Activated T-helper 2 cell treated with anti-CD3 and anti-CD28 coated beads, Interferon-gamma antibody, Interleukin-2, Interleukin-4, amounts not matched to agents 10 μg/mL and 5 μg/mL and 100 μg/mL, durations not matched to agents 14 hours and 24 hours and 36 hours (primary cell): Measurements from ENCODE around the gene INSC. TPM values are rescaled to one million over a fixed set of nuclear protein-coding genes. Genes with fewer than 3 reads are reported as not detected.

Source experiments
- DNase-seq: peaks from one replicate; pipeline ENCODE4 v3.0.0; 2021; ENCODE audit warnings: low spot score
- H3K27ac Mint-ChIP-seq: one replicate; pipeline ENCODE4 v1.8.0; 2021; ENCODE audit warnings: mixed read lengths
- H3K27me3 Mint-ChIP-seq: one replicate; pipeline ENCODE4 v1.8.0; 2021; ENCODE audit warnings: low read depth, mixed read lengths
- H3K36me3 Mint-ChIP-seq: one replicate; pipeline ENCODE4 v1.8.0; 2021; ENCODE audit warnings: low read depth, mixed read lengths
- H3K4me1 Mint-ChIP-seq: one replicate; pipeline ENCODE4 v1.8.0; 2021; ENCODE audit warnings: low read depth, mixed read lengths
- H3K4me3 Mint-ChIP-seq: one replicate; pipeline ENCODE4 v1.8.0; 2021; ENCODE audit warnings: low read depth, mild to moderate bottlenecking, moderate library complexity, mixed read lengths
- H3K9me3 Mint-ChIP-seq: one replicate; pipeline ENCODE4 v1.8.0; 2021; ENCODE audit warnings: mixed read lengths
- intact Hi-C: fragments of 100-400 bp; cut with micrococcal nuclease; formaldehyde crosslinking; loops from one replicate; pipeline ENCODE4 v1.15.1; 2023
- total RNA-seq: library from RNA; stranded (reverse); gene quantifications from 2 replicates; pipeline ENCODE4 v1.2.3, GENCODE V29; 2022

The INSC gene
- total RNA-seq, 1 donor from 2014 or later: 0.34 TPM

- Mint-ChIP-seq H3K36me3 (no peaks in the 10 kb centered on the region), H3K4me3 (no peak overlapping the region), H3K9me3 (no peaks in the 10 kb centered on the region), H3K4me1 (no peaks in the 10 kb centered on the region), H3K27me3 (peaks cover 5% of the 10 kb centered on the region), H3K27ac (no peak overlapping the region)
- DNase-seq: no peak
- intact Hi-C loops: no loop called here
Observed at GRCh38 chr11:15275141-15275540, 160.4 kb downstream of the INSC start.

- Mint-ChIP-seq H3K27me3 (peaks cover 5% of the 10 kb centered on the region), H3K36me3 (no peaks in the 10 kb centered on the region), H3K9me3 (no peaks in the 10 kb centered on the region), H3K27ac (no peak overlapping the region), H3K4me3 (no peak overlapping the region), H3K4me1 (no peaks in the 10 kb centered on the region)
- intact Hi-C loops: no loop called here
- no peak for DNase-seq
Observed at GRCh38 chr11:15276621-15277020, 161.9 kb downstream of the INSC start.

GRCh38 chr11:15278128-15278527, 163.4 kb downstream of the INSC start:
- H3K27me3 Mint-ChIP-seq: peaks cover 5% of the 10 kb centered on the region
- H3K9me3 Mint-ChIP-seq: no peaks in the 10 kb centered on the region
- DNase-seq: no peak
- intact Hi-C loops: no loop called here
- H3K36me3 Mint-ChIP-seq: no peaks in the 10 kb centered on the region
- no peak overlapping the region for H3K4me3 Mint-ChIP-seq
- no peaks in the 10 kb centered on the region for H3K4me1 Mint-ChIP-seq
- H3K27ac Mint-ChIP-seq: no peak overlapping the region

- intact Hi-C loops: no loop called here
- no peaks in the 10 kb centered on the region for H3K9me3 Mint-ChIP-seq
- DNase-seq: no peak
- peaks cover 6% of the 10 kb centered on the region for H3K27me3 Mint-ChIP-seq
- no peaks in the 10 kb centered on the region for H3K36me3 Mint-ChIP-seq
- no peaks in the 10 kb centered on the region for H3K4me1 Mint-ChIP-seq
- no peak overlapping the region for H3K4me3 Mint-ChIP-seq
- H3K27ac Mint-ChIP-seq: no peak overlapping the region
Observed at GRCh38 chr11:15280393-15280792, 165.7 kb downstream of the INSC start.

- Mint-ChIP-seq H3K36me3 (no peaks in the 10 kb centered on the region), H3K4me3 (no peak overlapping the region), H3K27me3 (peaks cover 2% of the 10 kb centered on the region), H3K27ac (no peak overlapping the region), H3K9me3 (no peaks in the 10 kb centered on the region), H3K4me1 (no peaks in the 10 kb centered on the region)
- DNase-seq: no peak
- intact Hi-C loops: no loop called here
Observed at GRCh38 chr11:15282754-15283153, 168.0 kb downstream of the INSC start.

- Mint-ChIP-seq H3K36me3 (no peaks in the 10 kb centered on the region), H3K27ac (no peak overlapping the region), H3K4me3 (no peak overlapping the region), H3K4me1 (no peaks in the 10 kb centered on the region), H3K27me3 (peaks cover 2% of the 10 kb centered on the region), H3K9me3 (no peaks in the 10 kb centered on the region)
- no peak for DNase-seq
- intact Hi-C loops: no loop called here
Observed at GRCh38 chr11:15286465-15286864, 171.7 kb downstream of the INSC start.

GRCh38 chr11:15288863-15289262, 174.1 kb downstream of the INSC start:
- no peak overlapping the region for H3K27ac Mint-ChIP-seq
- no peaks in the 10 kb centered on the region for H3K9me3 Mint-ChIP-seq
- no peaks in the 10 kb centered on the region for H3K36me3 Mint-ChIP-seq
- intact Hi-C loops: no loop called here
- H3K4me1 Mint-ChIP-seq: no peaks in the 10 kb centered on the region
- H3K27me3 Mint-ChIP-seq: peaks cover 2% of the 10 kb centered on the region
- no peak for DNase-seq
- H3K4me3 Mint-ChIP-seq: no peak overlapping the region

GRCh38 chr11:15289723-15290122, 175.0 kb downstream of the INSC start:
- intact Hi-C loops: no loop called here
- Mint-ChIP-seq H3K27ac (no peak overlapping the region), H3K36me3 (no peaks in the 10 kb centered on the region)

GRCh38 chr11:15291885-15292284, 177.2 kb downstream of the INSC start:
- no peaks in the 10 kb centered on the region for H3K36me3 Mint-ChIP-seq
- H3K4me1 Mint-ChIP-seq: no peaks in the 10 kb centered on the region
- H3K9me3 Mint-ChIP-seq: no peaks in the 10 kb centered on the region
- intact Hi-C loops: no loop called here
- H3K27me3 Mint-ChIP-seq: no peaks in the 10 kb centered on the region
- H3K4me3 Mint-ChIP-seq: no peak overlapping the region
- no peak for DNase-seq
- H3K27ac Mint-ChIP-seq: no peak overlapping the region

More at GRCh38 chr11:15289723-15290122, 175.0 kb downstream of the INSC start:
- no peaks in the 10 kb centered on the region for H3K9me3 Mint-ChIP-seq
- no peaks in the 10 kb centered on the region for H3K27me3 Mint-ChIP-seq
- DNase-seq: no peak
- no peaks in the 10 kb centered on the region for H3K4me1 Mint-ChIP-seq
- no peak overlapping the region for H3K4me3 Mint-ChIP-seq

- H3K4me1 Mint-ChIP-seq: no peaks in the 10 kb centered on the region
- intact Hi-C loops: no loop called here
- no peaks in the 10 kb centered on the region for H3K27me3 Mint-ChIP-seq
- no peaks in the 10 kb centered on the region for H3K36me3 Mint-ChIP-seq
- H3K9me3 Mint-ChIP-seq: no peaks in the 10 kb centered on the region
- no peak overlapping the region for H3K27ac Mint-ChIP-seq
- H3K4me3 Mint-ChIP-seq: no peak overlapping the region
- no peak for DNase-seq
Observed at GRCh38 chr11:15293975-15294620, 179.4 kb downstream of the INSC start.

- H3K9me3 Mint-ChIP-seq: no peaks in the 10 kb centered on the region
- H3K27ac Mint-ChIP-seq: no peak overlapping the region
- no peaks in the 10 kb centered on the region for H3K27me3 Mint-ChIP-seq
- DNase-seq: no peak
- intact Hi-C loops: no loop called here
- H3K36me3 Mint-ChIP-seq: no peaks in the 10 kb centered on the region
- no peaks in the 10 kb centered on the region for H3K4me1 Mint-ChIP-seq
- no peak overlapping the region for H3K4me3 Mint-ChIP-seq
Observed at GRCh38 chr11:15295695-15296094, 181.0 kb downstream of the INSC start.

Other genes starting within 250 kb of the INSC start
- gene CYP2R1, start 222.7 kb upstream of the INSC start, total RNA-seq: 18.2 and 20.8 TPM in 2 replicates
- gene CALCA, start 142.6 kb upstream of the INSC start, total RNA-seq: not detected in 2 replicates
- gene CALCB, start 41.3 kb upstream of the INSC start, total RNA-seq: 0.73 and 0.90 TPM in 2 replicates